NCI-H187 treated with DMSO at 0.1 percent for 48 hours (cell line): Measurements from ENCODE around the gene AKAP6.

Experiments used
- DNase-seq: peaks from one replicate; lab custom pipeline; 2025; lab: John Stamatoyannopoulos, UW

Gene AKAP6

DNA sequence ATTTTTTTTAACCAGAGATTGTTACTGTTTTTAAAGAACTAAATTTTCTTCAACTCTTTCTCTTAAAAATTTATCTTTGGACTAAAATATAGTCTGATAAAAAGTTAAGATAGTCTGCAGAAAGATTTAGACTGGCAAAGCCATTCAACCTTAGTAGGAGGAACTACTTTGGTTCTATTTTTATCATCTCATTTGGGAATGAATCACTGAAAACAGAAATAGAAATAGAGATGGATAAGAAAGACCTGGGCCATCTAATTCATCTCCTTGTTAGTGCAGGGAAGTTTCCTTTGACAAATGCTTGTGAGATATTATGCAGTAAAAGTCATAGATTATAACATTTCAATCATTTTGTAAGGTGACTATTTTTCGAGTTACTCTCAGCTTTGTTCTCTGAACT is 346.3 kb downstream of the AKAP6 start:
- DNase-seq = no peak

DNA sequence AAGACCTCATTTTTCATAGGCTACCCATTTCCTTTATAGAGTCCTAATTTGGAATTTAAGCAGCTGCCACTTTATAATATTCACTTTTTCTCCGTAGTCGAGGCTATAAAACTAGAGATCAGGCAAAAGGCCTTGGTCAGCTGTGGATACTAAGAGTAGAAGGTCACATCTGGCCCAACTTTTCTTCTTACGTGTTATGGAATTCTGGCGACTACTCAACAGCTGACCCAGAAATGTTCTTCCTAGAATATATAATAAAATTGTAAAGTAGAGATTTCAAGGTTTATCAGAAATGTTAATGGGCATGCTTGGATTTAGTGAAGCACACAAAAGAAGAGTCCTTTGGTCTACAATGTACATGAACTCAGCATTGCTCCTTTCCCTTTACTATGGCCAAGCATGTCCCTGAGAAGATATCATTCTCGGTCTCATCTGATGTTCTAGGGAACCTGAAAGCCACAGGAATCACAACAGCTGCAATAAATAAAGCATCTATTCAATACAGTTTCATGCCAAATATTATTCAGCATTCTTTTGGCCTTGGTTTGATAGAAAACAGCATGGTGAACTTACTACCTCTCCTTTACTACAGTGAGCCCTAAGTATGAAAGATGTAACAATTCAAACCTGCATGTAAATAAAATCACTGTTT is 348.2 kb downstream of the AKAP6 start:
- no peak for DNase-seq

DNA sequence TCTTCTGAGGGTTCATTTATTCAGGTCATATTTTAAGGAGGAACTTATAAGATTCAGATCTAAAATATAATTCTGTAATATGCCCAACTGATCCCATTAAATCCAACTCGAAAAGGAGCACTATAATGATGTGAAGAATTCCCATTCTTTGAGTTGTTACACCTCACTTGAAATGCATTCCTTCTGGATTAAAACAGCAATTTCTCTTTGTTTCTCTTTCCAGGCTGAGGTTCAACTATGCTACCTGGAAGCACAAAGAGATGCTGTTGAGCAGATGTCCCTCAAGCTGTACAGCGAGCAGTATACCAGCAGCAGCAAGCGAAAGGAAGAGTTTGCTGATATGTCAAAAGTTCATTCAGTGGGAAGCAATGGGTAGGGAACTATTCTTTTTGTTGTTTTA is 349.0 kb downstream of the AKAP6 start:
- no peak for DNase-seq

DNA sequence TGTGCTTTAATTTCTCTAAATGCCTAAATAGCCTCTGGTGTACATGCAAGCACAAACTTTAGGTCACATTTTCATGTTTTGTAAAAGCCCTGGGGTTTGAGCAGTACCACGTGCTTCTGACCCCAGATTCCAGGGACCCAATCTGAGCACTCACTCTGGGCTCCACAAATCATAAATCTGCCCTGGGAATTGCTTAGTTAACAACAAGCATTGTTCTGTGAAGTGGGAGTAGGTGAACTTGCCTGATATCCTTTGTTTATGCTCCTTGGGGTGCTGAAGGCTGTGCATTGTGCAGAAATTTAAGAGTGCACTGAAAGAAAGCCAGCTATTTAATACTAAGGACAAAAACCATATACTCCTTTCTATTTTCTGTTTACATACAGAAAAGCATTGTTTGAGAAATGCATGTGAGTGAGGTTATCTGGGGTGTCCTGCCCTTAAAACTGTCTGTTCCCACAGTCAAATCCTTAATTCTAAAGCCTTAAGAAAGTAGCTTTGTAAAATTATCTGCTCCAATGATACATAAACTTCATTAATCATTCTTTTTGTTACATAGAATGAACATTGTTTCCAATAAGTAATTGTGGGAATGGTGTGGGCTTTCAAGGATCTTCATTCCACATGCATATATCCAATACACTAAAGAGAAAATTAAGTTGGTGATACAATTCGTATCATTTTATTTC is 351.0 kb downstream of the AKAP6 start:
- no peak for DNase-seq

DNA sequence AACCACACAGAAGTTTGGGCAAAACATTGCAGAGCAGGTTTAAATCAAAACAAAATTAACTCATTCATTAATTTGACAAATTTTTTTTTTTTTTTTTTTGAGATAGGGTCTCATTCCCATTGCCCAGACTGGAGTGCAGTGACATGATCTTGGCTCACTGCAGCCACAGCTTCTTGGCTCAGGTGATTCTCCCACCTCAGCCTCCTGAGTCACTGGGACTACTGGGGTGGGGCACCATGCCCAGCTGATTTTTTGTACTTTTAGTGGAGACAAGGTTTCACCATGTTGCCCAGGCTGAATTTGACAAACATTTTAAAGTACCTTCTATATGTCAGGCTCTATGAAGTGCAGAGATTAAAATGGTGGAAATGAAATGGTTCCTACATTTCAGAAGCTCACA is 352.5 kb downstream of the AKAP6 start:
- no peak for DNase-seq

DNA sequence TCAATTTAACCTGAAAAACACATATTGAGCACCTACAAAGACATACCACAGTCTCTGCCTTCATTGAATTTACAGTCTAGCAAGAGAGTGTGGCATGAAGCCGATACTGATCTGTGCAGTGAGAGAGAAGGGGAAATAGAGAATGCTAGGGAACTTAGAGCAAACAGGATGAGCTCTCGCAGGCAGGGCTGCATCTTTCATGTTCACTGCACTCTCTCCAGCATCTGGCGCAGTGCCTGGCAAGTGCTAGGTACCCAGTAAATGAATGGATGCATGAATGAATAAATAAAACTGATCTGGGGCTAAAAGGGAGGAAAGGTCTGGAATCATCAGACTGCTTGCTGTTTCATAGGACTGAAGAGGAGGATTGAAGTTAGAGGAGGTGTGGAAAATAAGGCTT is 353.1 kb downstream of the AKAP6 start:
- DNase-seq = no peak

DNA sequence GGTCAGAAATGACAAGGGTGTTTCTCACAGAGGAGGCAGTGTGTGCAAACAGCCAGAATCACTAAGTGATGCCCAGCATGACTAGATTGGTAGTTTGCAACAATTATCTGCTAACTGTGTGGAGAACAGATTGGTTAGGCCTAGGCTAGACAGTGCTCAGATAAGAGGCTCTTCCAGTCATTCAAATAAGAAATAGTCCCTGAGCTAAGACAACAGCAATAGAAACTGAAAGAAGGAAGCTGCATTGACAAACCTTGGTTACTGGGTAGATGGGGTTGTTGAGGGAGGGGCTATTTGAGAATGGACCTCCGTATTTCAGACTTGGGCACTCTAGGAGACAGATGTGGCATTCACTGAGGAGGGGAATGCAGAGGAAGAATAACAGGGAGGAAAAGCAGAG is 354.6 kb downstream of the AKAP6 start:
- DNase-seq = no peak

DNA sequence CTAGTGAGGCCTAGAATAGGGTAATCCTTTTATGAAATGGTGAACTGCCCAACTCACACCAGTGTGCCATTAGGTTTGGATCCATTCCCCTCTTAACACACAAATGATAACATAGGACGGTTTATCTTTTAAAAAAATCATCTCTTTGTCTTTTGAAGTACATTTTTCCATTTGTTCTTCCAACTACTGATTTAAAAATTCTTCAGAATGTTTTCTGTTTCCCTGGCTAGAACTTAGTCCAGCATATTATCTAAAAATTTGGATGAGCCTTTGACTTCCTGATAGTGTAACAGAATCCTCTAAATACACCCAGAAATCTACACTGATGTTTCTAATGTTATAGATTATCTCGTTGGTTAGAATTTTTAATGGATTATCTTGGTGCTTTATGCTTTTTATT is 359.8 kb downstream of the AKAP6 start:
- no peak for DNase-seq

DNA sequence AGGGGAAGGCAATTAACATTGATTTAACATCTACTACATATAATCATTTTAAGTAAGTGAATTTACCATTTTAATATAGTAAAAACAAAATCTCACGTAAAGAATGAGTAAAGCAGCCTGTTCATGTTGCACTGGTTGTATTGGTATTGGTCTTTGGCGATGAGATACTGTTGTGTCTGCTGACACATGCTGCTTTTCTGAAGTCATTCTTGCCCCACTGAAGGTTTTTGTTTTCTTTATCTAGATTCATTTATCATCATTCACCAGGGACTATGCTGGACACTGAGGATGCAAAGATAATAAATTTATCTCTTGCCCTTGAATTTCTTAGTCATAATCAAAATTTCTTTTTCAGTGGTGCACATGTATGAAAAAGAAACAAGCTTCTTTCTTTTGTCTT is 363.3 kb downstream of the AKAP6 start:
- DNase-seq = no peak

DNA sequence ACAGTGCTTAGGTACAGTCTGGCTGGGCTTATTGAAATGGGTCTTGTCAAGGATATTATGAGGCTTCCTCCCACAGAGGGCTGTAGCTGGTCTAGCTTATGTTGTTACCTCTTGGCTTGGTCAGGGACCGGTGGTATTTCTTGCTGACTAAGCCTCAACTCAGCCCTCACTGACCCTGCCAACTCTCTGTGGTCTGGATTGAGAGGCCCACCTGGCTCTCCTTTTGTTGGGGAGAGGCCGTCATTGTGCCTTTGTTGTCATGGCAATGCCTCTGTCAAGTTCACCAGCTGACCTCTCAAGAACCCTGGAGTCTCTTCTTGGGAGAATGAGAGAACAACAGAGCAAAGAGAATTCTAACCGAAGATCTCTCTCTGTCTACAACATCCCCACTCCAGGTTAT is 364.0 kb downstream of the AKAP6 start:
- no peak for DNase-seq

DNA sequence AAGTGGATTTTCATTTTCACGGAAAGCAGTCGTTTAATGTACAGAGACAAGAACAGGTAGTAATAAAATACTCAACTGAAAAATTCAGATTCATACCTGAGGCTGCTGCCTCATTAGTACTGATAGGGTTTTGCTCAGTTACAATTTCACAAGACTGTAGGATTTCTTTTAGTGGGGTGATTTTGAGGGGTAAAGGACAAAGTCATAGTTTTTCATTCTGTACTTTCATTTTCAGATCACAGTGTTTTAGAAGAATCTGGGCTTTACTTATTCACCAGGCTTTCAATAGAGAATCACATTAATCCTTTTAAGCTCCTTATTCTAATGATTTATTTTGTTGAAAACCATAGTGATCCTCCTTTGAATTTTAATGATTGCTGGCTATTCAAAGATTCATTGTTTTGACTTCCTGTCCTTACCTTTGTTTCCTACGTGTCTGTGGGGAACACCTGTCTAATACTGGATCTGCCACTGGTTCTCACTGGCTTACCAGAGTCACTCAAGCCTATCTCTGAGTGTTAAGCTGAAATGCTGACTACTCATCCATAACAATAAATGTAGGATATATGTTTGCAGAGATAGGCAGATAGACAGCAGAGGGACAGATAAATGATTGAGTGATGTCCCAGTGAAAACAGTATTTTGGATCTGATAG is 365.8 kb downstream of the AKAP6 start:
- DNase-seq = no peak

DNA sequence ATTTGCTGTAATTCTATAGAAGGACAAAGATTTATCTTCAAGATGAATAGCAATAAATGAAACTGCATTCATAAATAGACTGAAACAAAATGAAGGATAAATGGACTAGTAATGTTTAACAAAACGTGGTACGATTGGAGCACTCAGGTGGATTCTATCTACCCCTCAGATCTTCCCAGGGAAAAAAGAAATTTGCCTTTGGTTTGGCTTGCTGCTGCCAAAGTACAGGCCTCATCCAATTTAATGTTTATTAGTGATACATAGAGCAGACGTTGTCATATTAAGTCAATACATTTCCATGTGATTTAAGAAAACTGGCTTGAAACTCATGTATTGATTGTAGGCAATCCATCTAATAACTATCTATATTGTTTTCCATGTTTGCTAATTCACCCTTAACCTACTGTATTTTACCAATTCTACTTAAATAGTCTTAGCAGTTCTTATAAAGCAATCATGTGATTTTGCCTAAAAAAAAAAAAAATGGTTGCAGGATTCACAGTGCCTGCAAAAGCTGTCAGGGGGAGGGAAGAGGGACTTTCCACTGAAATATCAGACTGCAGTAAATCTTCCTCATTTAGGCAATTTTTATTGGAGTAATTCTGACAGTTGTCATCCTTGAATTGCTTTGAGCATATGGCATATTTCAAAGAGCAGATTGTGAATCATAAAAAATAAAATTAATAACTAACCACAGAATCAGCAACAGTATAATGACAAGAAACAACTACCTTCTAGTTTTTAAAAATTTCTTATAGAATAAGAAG is 367.4 kb downstream of the AKAP6 start:
- DNase-seq = no peak

DNA sequence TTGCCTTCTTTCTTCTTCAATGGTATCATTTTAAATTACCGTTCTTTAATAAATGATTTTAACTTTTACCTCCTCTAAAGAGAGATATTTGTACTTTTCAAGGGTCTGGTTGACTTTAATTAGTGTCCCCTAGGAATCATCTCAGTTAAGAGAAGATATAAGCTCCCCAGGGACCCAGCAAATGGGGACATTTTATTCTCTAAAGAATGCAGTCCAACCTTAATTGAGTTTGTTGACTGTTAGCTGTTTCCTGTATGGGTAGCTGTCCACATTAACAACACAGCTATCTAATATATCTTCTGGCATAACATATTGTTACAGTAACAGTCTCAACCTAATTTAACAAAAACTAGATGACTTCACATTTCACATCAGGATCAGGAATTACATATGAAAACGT is 368.0 kb downstream of the AKAP6 start:
- no peak for DNase-seq

DNA sequence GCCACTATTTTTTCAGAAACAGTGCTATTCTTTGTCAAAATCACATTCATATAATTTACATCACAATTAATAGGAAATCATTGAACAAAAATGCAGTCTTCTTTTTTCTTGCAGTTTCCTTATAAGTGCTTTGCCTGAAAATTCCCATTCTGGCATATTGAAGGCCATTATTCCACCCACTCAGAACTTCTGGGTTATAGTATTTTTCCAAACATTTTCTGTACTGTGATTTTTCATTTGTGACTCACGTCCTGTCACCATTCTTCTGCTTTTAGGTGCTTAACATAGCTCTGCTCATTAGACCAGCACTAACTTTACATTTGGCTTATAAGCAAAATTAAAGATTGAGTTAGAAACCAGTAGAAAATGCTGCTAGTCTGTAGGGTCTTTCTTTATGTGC is 368.6 kb downstream of the AKAP6 start:
- no peak for DNase-seq

DNA sequence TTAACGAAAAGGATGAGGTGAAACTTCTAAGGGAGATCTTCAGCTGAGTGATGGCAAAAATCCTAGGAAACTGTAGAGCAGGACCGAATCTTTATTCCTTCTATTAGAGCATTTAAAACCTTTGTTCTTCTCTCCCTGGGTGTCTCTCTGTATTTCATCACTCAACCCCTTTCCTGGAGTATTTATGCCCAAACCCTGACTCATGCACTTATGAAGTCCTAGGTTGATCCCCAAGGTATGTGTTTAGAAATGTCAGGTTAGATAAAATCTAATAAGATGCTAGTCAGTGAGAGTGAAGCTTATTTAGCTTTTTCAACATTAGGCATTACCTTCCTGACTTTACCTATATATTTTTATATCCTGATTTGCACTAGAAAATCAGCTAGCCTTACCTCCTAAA is 369.7 kb downstream of the AKAP6 start:
- DNase-seq = no peak

DNA sequence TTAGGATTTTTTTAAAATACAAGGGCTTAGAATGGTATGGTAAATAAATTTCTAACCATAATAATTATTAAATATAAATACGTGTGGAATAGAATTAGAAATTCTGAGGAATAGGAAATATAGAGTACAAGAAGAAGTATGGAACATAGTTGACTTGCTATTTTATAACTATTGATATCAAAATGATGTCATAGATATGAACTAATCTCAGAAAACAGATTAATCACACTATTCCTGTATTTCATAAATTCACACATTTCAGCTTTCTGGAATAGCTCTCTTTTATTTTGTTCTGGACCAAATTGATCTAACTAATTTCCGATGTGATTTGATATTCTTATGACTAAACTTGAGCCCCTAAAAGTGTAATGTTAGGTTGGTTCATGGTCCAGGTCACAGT is 372.4 kb downstream of the AKAP6 start:
- no peak for DNase-seq

DNA sequence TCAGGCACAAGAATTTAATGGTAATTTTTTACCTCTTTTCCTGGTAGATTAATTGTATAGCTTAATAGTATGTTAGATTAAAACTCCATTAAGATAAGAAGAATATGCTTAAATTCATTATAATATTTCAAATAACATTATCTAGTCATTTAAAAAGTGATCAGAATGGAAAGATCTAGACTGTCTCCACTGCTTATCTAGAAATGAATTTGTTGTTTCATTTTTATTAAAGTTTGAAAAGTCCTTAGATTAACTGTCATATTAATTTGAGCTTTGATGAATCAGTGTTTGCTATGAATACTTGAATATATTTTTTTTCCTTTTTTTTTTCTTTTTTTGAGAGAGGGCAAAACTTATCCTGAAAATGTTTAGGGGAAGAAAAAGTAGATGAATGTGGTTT is 373.0 kb downstream of the AKAP6 start:
- no peak for DNase-seq

DNA sequence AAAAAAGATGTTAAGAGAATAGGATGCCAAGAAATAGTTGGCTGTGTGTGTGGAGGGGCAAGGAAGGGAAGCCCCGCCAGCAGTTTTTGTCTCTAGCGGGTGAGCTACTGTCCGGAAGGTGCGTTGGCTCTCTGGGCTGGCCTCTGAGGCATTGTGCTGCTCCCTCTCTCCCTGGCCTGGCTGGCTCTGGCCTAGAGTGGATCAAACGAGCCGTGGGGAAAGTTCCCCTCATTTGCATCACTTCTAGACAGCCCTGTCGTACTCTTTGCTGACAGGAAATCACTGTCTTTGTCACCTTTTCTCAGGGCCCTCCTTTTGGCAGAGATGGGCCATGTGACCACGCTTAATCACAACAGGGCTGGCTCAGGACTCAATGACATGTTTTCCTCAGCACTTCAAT is 373.5 kb downstream of the AKAP6 start:
- DNase-seq = no peak

DNA sequence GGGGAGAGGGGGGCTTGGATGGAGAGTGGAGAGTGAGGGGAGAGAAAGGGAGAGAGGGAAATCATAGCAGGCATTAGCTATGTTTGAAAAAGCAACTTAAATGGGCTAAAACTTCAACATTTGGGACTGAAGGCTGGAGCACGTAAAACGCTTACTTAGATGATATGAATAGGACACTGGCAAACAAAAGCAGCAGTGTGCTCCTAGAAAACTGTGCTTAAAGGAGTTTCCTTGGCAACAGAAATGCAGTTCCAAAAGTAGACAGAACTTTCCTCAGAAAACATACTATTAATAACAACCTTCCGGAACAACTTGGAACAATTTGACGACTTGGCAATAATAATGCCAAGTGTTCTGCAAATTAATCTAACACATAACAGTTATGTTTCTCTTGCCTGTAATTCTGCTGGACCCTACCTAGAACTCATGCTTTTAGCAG is 374.1 kb downstream of the AKAP6 start:
- no peak for DNase-seq

DNA sequence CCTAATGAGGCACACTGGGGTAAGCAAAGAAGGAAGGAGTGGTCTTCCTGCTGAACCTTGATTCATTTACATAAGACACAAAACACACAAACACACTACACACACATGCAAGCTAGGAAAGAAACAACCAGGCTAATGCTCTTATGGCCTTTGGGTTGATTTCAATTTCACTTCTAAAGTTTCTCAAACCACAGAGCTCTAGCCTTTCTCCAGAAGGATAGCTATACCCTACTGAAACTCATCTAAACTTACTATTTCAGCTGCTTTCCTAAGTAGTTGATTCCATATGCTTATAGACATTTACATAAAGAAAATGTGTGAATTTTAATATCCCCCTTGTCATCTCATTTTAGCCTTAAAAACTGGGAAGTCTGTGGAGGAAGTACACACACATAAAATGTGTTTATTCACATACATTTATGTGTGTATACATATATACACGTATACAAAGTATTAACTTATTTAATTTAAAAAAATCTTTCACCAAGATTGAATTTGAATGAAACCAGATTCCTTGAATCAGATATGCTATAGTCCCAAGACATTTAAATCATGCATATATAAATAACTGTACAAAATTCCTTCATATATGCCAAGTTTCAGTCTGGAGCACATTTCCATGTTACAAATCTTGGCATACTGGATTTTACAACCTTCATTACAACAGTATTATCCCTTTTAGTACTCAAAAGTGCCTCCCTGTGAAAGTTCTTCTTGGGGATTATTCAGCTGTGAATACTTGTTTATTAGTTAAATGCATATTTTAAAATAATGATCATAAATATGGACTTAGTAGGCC is 377.8 kb downstream of the AKAP6 start:
- no peak for DNase-seq

DNA sequence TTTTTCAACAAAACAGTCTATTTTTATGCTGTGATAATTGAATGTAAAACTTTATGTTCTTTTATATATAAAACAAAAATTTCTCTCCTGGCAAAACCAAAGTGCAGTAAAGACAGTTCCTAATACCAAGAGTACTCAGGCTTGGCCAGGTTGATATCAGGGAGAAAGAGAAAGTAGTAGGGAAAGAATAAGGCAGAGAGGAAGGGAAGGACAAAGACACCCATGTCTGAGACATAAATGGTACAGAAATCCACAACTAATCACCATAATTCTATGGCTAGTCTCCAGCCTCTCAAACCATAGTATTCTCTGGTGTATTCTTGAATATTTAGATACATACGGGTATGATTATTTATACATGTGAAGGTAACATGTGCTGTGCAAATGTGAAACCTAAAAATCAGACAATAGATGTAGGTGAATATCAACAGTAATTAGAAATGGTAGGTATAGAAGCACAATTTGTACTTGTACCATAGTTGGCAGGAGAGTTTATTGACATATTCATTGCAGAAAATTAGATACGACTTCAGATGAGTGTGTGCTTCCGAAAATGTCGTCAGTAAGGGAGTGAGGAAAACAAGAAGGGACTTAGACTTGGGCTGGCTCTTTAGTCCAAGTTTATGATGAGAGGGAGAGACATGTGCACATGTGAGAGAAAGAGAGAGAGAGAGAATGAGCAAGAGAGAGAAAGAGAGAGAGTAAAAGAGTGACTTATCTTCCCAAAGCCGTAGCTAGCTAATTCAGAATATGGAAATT is 378.8 kb downstream of the AKAP6 start:
- no peak for DNase-seq
